Activated CD4-positive, alpha-beta T cell treated with anti-CD3 and anti-CD28 coated beads for 4 hours (primary cell): ENCODE measurements around the gene CATSPER3.

Experiments used
- DNase-seq, 2 donors: peaks; one replicate each; pipeline ENCODE4 v3.0.0-alpha.2; 2020

The CATSPER3 gene

DNA sequence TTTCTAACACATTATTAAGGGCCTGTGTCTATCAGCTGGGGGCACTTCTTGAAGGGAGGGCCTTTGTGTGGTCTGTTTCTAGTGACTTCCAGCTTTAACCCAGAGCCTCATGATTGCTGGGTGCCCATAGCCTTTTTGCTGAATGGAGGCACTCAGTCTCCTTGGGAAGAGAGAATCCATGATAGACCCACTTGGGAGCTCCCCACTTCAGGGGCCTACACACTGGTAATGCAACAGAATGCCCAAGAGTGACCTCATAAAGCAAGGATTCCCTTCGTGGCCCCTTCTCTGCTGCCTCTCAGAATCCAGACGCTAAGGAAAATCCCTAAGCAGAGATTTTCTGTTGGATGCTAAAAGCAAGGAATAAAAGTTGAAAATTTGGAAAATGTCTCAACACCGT is at the start of gene CATSPER3:
Gene CATSPER3 (plus strand): TSS at position 301 of the 400 bp plus-strand sequence. CDS start 85 bp downstream, at position 386.
- DNase-seq = no peak

DNA sequence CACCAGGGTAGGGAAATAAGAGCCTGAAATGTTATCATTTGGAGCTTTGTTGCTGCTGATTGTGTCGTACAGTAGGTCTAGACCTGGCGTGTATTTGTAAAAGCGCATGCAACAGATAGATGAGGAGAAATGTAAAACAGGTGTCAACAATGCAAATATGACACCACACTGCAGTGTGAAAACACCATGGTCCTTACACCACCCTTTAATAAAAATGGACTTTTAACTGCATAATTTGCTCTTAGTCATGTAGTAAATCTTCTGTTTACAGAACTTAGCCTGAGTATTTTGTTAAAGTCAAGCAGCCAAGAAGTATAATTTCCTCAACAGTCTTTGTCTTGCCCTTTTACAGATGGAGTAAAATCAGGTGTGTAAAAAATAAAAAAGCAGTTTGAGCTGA is 48.8 kb upstream of the CATSPER3 start:
- DNase-seq = no peak

DNA sequence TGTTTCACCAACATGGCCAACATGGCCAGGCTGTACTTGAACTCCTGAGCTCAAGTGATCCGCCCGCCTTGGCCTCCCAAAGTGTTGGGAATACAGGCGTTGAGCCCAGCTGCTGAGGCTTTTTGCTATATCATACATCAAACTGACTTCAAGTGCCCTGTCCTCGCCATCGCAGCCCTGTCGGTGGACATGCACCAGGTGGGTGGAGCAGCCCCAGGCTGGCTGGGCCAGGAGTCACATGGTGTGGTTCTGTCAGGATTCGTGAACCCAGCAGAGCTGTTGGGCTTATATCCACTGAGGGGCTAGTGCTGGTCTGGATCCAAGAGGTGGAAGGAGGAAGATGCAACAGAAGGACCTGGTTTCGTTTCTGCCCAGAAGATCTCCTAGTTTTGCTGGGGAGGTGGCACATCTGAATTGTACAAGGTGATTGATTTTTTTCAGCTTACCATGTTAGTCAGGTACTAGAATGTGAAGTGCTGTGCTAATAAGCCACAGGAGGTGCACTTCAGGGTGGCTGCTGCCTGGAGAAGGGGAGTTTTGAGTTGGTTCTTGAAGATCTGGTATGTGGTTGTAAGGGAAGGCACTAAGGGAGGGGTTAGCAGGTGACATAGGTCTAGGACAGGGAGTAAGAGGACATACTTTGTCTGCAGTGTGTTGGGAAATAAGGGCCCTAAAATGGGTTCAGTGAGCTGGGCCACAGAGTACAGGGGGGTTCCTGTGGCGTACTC is 46.7 kb upstream of the CATSPER3 start:
- DNase-seq = no peak

DNA sequence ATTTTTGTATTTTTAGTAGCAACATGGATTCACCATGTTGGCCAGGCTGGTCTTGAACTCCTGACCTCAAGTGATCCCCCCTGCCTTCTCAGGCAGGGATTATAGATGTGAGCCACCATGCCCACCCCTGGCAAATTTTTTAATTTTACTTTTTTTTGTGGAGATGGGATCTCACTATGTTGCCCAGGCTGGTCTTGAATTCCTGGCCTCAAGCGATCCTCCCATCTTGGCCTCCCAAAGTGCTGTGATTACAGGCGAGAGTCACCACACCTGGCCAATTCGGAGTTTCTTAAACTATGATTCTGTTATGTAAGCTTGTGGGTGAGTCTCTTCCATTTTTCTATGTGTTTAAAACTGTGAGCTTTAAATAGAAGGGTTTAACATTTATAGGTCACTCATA is 35.2 kb upstream of the CATSPER3 start:
- no peak for DNase-seq

DNA sequence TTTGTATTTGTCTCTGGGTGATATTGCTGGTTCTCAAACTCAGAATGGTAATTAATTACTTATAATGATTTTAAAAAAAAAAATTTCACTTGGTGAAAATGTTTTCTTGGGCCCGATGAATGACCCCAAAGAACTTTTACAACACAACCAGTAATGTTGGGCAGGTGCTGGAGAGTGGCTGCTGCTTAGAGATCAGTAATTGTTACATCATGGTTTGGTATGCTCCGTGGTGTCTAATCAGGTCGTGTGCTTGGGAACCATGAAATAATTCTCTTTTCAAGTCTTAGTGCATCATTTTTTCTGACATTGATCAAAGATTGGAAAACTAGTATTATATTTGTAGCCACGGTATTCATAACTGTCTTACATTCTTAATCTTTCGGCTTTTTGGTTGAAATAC is 33.5 kb upstream of the CATSPER3 start:
- no peak for DNase-seq

DNA sequence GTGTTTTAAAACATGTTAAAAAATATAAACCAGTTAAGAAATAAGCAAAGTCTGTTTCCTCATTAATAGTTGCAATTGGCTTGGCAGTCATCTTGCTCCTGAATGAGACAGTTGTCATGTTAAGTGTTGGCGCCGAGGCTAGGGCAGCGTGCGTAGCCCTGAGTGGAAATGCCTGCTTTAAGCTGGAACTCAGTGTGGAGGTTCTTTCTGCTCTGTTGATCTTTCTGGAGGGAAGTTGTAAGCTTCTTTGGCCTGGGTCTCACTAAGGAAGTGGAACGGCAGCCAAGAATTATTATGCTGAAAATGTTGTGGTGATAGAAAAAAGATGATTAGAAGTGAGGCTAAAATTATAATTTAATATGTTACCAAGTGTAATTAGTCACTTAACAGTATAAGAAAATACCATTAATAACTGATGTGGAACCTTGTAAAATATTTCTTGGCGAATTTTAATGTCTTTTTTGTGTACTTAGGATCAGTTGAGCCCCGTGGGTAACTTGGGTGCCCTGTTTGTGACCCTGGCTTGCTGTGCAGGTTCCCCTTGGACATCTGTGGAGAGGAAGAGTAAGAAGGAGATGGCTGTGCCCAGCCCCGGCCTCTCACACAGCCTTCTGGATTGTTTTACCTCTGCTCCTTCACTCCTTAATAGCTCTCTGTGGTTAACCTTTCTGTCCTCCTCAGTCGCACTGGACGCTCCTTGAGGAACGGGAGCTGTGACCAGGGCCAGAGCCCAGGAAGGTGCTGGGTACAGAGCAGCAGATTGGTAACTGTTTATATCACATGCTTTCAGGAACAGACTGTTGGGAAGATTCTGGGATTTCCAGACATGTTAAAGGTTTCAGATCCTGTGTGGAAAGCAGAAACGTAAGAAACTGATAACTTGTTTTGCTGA is 31.8 kb upstream of the CATSPER3 start:
- no peak for DNase-seq

DNA sequence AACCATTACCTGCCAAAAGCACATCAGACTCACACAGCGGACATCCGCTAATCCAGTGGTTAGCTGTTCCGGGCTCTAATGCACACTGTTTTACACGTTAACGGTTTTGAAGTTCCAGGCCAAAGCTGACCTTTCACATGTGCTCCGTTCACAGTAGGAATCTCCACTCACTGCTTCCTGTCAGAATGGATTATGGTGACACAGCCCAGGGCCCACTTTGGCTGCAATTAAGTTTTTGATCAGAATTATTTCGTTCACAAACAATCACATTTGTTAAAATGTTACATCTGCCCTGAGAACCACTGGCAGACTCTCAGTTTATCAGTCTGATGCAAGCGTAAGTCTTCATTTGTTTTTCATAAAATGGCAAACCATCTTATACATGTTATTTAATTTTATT is 30.2 kb upstream of the CATSPER3 start:
- no peak for DNase-seq

DNA sequence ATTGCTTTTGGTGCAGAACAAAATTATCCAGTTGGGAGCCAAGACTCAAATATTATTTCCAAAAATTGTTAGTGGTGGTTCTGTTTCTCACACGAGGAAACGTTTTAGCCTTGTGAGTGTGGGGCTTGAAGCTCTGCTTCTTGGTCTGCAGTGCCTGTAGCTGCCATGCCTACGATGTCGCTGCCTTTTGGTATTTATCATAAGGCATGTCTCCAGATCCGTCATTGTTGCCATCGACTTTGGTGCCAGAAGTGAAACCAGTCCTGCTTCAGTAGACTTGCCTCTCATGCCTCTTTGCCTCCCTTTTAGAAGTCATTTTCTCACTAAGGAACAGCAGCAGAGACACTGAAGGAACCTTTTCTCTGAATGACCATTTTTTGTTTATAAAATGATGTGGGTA is 29.7 kb upstream of the CATSPER3 start:
- no peak for DNase-seq

DNA sequence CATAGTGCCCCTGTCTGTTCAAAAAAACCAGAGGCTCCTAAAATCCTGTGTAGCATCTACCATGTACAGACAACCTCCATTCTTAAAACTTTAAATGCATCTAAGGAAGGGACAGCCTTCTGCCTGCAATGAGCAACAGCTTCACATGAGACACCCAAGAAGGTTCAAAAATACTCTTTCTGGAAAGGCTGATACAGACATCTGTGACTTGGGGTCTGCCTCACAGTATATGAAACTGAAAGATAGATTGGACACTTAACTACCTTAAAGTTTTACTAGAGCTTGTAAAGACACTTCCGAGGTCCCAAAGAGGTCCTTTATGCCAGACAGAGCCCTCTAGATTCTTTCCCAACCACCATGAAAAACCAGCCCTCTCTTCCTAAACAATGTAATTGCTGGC is 28.2 kb upstream of the CATSPER3 start:
- no peak for DNase-seq

DNA sequence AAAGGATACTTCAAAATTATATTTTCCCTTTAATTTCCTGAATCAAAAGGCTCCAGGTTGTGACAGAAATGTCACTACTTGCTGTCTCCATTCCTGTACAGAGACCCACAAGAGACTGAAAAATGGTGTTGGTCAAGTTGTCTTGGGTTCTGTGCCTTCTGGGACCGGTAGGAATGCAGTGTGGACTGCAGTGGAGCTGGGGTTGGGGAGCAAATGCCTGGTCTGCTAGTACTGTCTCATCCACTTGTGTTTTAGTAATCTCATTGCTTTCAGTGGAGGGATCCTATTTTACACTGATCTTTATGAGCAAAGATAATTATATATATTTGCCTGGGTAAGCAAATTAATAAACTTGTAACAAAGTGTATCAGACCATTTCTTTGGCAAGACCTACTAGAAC is 24.2 kb upstream of the CATSPER3 start:
- no peak for DNase-seq

DNA sequence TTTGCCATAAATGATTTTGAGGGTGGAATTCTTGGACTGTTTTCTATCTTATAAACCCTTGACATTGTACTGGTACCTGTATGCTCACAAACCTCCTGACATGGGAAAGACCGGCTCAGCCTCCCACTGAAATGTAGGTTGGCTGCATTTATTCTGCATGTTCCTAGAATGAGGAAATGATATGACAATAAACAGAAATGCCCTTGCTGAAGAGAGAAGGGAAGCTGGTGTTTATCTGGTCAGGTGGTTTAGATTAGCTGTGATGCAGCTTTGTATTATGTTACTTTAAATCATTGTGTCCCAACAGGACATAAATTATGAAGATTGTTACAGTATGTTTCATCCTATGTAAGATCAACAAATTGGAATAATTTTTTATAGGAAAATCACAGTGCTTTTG is 23.1 kb upstream of the CATSPER3 start:
- no peak for DNase-seq

DNA sequence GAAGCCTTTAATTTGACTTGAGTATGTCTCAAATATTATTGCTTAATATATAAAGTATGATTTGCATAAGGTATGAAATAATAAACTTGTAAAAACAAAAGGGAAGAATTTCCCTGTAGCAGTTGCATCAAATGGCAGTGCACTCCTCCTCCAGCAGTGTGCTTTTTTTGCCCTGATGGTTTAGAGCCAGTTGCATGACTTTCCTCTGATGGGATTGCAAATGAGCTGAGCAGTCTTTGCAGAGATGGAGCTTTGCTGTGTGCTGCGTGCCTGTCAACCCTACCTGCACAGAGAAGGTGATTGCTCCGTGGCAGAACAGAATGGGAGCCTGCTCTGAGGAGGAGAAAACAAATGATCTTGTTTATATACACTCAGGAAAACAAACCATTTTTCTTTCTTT is 22.7 kb upstream of the CATSPER3 start:
- no peak for DNase-seq

DNA sequence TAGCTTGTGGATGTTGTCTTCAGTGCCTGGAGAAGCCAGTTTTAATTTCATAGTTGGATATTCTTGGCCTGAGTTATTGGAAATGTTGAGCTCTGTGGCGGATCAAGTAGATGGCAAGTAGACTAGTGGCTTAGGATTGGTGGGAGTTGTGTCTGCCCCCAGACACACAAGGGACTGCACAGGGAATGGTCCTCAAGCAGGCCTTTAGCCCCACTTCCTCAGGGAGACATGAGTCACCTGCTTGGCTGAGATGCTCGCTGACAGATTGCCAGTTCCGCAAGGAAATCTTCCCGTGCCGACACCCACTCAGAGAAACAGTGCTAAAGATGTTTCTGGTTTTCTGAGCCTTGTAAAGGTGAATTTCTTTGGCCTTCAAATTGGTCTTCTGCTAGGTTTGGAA is 18.8 kb upstream of the CATSPER3 start:
- DNase-seq = no peak

DNA sequence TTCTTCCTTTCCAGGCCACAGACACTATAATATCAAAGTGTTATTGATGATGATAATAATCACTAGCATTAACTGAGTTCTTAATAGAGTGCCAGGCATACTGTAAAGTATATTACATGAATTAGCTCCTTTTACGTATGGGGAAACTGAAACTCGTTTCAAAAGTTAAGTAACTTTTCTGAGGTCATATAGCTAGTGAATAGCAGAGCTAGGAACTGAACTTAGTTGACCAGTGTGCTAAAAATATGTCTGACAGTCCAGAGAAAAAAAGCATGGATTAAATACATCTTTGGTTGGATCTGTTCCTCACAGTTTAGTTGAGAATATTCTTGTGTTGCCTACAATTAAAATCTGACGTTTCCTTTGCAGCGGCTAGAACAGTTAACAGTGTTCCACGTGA is 18.4 kb upstream of the CATSPER3 start:
- DNase-seq = no peak

DNA sequence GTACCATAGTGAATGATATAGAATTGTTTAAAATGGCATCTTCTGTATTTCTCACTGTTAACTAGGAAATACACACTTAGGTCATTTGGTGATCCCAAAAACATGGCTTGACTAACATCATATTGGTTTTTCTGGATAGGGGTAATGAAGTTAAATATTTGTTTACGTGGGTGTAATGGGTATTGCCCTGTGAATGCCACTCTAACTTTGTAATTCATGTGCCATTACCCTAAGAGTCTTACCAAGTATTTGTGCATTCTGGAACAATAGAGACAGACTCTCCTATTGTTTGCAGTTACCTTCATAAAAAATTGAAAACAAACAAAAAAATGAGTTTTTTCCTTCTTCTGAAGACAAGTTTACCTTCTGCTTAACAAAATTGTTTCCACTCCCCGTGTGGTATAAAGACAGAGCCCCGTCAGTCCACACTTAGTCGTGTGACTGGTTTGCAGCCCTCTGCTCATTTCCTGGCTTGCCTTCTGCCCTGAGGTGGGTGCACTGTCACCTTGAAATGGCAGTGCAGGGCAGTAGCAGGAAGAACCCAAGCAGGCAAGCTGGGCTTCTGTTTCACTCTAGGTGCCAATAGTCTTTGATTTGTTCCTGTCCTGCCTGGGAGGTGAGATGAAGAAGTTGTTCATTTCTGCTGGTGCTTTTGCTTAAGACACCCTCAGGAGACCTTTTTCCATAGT is 9.6 kb upstream of the CATSPER3 start:
- DNase-seq = no peak

DNA sequence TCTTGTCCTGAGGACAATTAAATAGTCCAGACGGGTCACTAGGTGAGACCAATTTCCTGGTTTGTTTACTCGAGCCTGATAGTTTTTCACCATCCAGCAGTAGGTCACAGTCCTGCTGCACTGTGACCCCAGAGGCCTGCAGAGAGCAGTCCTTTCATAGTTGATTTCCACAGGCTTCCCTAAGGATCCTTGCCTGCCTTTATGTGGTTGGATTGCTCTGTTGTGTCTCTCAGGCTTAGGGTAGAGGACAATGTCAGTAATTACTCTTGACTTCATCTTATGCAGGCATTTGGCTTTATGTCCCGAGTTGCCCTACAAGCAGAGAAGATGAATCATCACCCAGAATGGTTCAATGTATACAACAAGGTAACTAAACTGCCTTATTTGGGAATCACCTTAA is 9.0 kb upstream of the CATSPER3 start:
- no peak for DNase-seq

DNA sequence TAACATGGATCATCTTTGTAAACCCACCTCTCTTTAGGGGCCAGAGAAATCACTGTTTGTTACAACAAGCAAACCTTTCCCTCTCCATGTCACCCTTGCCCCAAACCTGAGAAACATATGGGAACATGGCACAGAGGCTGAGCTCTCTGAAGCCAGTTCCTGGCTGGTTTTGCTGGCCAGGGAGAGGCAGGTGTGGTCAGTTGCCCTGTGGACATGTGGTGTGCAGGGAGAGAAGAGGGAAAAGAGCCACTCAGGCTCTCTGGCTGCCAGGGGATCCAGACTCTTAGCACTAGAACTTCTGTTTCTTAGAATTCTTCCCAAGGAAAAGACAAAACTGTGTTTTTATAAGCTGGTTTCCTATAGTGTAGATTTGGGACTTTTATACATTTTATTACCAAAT is 4.6 kb upstream of the CATSPER3 start:
- no peak for DNase-seq

DNA sequence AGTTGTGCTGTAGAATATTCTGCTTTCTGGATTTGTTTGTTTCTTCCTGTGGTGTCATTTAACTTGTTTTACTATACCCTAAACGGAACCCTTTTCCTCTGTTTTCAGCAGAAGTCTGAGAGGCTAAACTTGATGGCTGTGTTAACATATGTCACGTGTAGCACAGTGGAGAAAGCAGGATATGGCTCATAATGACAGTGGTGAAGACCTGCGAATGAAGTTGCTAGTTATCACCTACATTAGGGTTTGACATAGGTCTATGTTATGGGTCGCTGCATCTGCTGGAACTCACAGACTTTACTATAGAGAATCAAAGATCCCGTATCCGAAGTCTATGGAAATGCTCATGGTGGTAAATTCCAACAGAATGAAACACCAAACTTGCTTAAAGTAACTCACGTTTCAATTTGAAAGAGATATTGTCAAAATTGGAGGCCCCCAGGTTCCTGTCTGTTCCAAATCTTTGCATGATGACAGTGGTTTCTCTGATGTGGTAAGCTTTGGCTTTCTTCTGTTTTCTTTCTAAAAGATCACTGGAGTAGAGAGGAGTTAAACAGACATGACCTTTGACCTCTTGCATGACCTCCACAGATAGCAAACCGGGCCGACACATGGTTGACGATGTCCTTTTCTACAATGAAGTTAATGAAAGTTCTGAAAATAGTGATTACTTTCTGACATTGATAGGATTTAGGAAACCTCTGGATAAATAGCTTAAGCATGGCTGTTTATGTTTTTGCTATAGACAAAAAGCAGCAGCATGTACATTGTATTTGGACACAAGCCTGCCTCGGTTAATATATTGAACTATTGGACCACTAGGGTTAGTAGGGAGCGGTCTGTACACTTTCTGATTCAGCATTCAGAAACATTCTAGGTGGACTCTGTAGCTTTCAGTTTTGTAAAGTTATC is 3.1 kb upstream of the CATSPER3 start:
- DNase-seq = no peak

DNA sequence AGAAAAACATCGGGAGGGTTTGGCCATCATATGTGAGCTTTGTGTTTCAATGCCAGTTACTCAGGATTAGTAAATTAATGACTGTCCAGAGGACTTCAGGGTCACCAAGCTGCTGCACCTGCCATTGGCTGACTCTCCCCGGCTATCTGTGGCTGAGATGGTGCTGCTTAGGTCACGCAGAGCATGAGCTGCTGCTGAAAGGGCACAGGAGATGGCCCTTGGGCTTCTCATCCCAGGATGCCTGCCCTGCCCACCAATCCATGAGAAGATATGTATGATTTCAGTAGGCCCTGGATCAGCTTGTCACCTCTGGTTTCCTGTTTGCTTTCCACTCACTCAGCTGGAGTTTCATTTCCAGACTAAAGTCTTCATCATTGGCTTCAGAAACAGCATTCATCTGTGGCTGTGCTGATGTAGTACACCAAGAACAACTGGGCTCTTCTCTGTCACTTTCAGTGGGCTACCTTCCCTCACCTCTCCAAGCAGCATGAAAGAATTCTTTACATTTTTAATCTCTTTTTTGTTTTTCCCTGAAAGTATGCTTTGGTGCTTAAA is 2.4 kb upstream of the CATSPER3 start:
- no peak for DNase-seq

DNA sequence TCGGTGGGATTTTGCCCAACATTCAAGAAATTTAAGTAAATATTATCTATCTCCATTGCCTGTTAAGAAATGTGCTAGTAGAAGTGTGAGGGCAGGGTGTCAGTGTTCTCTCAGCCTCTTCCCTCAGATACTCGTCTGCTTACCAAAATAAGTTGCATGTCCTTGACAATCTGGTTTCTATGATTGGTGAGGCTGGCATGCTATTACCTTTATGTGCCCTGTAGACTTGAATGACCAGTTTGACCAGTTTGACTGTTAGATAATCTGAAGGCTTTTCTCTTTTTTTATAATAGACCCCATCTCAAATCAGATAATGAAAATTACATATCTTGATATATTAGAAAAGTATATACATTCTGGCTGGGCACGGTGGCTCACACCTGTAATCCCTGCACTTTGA is 348 bp downstream of the CATSPER3 start:
- DNase-seq = no peak

DNA sequence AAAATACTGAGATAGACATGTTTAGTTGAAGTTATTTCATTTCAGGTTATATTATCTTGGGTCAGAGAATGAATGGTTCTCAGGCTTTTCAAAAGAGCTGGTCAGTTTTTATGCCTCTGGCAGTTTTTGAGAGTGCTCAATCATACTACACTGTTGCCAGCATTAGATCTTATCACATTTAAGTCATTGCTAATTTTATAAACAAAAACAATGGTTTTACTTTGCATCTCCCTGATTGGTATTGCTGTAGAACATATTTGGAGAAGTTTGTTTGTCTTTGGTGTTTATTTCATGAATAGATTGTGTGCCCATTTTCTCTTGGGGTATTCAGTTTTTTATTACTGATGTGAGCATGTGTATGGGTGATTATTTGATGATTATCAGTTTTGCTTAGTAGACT is 1.5 kb downstream of the CATSPER3 start:
- DNase-seq = no peak

DNA sequence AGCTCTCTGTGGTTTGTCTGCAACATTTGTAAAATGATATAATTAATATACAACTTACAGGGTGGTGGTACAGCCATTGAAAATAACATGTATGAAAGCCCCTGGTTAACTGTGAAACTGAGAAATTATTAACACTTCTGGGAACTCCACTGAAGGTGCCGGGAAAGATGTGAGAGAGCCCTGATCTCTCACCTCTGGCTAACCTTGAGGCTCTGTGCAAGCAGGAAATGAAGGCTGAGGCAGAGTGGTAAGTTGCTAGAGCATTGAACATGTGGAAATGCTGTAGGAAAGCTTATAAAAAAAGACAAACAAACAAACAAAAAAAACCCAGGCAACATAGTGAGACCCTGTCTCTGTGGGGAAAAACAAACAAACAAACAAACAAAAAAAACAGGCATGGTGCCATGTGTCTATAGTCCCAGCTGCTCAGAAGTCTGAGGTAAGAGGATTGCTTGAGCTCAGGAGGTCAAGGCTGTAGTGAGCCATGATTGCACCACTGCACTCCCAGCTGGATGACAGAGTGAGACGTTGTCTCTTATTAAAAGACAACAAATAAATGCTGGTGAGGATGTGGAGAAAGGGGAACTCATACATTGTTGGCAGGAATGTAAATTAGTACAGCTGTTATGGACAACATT is 7.5 kb downstream of the CATSPER3 start:
- DNase-seq = no peak
